ENCODE measurements around the gene NPW. TPM values are rescaled to one million over a fixed set of nuclear protein-coding genes. Genes with fewer than 3 reads are reported as not detected.

NPW gene
- total and polyA plus RNA-seq, 9 of the 15 experiments (the other 6 are each of a cell fraction or from before 2014, with no cell fraction given): 0.14 to 4.0 (median 2.6) TPM; not detected in 4

DNA sequence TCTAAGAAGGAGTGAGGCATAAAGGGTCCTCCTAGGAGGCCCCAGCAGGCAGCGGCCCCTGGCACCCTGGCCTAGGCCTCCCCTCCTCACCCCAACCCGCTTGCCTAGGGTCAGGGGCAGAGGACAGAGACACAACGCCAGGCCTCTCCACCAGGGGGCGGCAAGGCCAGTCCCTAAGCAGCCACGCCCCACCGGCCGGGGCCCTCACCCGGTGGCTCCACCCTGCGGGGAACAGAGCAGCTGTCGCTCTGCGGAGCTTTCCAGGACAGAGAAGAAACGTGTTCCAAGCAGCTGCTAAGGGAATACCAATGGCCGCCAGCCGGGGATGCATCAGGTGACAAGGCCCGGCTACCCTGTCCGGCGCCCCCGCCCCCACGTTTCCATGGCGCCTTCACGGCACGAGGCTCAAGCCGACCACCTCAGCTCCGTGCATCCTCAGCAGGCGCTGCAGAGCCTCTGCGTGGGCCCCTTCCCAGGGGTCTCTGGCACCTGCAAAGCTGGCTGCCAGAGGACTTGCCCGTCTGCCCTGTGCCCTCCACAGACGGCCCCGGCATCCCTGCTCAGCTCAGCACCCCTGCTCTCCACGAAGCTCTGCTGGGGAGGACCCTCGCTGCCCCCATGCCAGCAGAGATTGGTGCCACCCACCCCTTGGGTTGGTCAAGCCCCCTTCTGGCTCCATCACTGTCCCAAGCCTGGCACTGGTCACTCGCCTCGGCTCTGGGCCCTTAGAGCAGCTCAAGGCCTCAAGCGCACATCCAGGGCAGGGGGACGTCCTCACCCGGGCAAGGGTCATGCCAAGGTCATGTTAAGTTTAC, 15.6 kb upstream of the NPW start (continued):
- TF ChIP-seq TCF7L2 (IDR thresholded peaks at IDR 0.05; ENCODE audit: low read depth, low read length) (no peak), BACH1 (tag; IDR thresholded peaks at IDR 0.05) (no peak), SMC3 (conservative IDR thresholded peaks at IDR 0.05; ENCODE audit: insufficient read depth, low read depth, low read length) (peak; percentile 85), OTX1 (CRISPR knock-in tag; IDR thresholded peaks at IDR 0.05) (no peak), TCF3 (CRISPR knock-in tag; IDR thresholded peaks at IDR 0.05) (no peak; the same call in 1 of the 2 replicates), RHOXF2B (CRISPR knock-in tag; conservative IDR thresholded peaks at IDR 0.05) (no peak), MYBL2 (IDR thresholded peaks at IDR 0.05; ENCODE audit: low read depth) (no peak), MYBL2 (CRISPR knock-in tag; IDR thresholded peaks at IDR 0.05; ENCODE audit: borderline replicate concordance) (no peak), RFX7 (CRISPR knock-in tag; IDR thresholded peaks at IDR 0.05) (no peak), MCM7 (IDR thresholded peaks at IDR 0.05) (no peak), ZNF398 (CRISPR knock-in tag; IDR thresholded peaks at IDR 0.05) (no peak), ZNF507 (tag; conservative IDR thresholded peaks at IDR 0.05) (no peak), NCOA1 (IDR thresholded peaks at IDR 0.05; ENCODE audit: low read depth) (no peak), NFIX (CRISPR knock-in tag; IDR thresholded peaks at IDR 0.05; ENCODE audit: low read depth) (no peak), ZNF311 (CRISPR knock-in tag; IDR thresholded peaks at IDR 0.05) (no peak), ETS2 (tag; IDR thresholded peaks at IDR 0.05; ENCODE audit: borderline replicate concordance, poor library complexity, severe bottlenecking) (no peak)
- TF ChIP-seq, protein P1, sequence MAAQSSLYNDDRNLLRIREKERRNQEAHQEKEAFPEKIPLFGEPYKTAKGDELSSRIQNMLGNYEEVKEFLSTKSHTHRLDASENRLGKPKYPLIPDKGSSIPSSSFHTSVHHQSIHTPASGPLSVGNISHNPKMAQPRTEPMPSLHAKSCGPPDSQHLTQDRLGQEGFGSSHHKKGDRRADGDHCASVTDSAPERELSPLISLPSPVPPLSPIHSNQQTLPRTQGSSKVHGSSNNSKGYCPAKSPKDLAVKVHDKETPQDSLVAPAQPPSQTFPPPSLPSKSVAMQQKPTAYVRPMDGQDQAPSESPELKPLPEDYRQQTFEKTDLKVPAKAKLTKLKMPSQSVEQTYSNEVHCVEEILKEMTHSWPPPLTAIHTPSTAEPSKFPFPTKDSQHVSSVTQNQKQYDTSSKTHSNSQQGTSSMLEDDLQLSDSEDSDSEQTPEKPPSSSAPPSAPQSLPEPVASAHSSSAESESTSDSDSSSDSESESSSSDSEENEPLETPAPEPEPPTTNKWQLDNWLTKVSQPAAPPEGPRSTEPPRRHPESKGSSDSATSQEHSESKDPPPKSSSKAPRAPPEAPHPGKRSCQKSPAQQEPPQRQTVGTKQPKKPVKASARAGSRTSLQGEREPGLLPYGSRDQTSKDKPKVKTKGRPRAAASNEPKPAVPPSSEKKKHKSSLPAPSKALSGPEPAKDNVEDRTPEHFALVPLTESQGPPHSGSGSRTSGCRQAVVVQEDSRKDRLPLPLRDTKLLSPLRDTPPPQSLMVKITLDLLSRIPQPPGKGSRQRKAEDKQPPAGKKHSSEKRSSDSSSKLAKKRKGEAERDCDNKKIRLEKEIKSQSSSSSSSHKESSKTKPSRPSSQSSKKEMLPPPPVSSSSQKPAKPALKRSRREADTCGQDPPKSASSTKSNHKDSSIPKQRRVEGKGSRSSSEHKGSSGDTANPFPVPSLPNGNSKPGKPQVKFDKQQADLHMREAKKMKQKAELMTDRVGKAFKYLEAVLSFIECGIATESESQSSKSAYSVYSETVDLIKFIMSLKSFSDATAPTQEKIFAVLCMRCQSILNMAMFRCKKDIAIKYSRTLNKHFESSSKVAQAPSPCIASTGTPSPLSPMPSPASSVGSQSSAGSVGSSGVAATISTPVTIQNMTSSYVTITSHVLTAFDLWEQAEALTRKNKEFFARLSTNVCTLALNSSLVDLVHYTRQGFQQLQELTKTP (IDR thresholded peaks at IDR 0.05; ENCODE audit: low read depth in 1 of 2, partially characterized antibody in 2 of 2): no peak
- TF ChIP-seq, protein P2, sequence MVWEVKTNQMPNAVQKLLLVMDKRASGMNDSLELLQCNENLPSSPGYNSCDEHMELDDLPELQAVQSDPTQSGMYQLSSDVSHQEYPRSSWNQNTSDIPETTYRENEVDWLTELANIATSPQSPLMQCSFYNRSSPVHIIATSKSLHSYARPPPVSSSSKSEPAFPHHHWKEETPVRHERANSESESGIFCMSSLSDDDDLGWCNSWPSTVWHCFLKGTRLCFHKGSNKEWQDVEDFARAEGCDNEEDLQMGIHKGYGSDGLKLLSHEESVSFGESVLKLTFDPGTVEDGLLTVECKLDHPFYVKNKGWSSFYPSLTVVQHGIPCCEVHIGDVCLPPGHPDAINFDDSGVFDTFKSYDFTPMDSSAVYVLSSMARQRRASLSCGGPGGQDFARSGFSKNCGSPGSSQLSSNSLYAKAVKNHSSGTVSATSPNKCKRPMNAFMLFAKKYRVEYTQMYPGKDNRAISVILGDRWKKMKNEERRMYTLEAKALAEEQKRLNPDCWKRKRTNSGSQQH (CRISPR knock-in tag; IDR thresholded peaks at IDR 0.05): no peak
- TF ChIP-seq, protein P3, sequence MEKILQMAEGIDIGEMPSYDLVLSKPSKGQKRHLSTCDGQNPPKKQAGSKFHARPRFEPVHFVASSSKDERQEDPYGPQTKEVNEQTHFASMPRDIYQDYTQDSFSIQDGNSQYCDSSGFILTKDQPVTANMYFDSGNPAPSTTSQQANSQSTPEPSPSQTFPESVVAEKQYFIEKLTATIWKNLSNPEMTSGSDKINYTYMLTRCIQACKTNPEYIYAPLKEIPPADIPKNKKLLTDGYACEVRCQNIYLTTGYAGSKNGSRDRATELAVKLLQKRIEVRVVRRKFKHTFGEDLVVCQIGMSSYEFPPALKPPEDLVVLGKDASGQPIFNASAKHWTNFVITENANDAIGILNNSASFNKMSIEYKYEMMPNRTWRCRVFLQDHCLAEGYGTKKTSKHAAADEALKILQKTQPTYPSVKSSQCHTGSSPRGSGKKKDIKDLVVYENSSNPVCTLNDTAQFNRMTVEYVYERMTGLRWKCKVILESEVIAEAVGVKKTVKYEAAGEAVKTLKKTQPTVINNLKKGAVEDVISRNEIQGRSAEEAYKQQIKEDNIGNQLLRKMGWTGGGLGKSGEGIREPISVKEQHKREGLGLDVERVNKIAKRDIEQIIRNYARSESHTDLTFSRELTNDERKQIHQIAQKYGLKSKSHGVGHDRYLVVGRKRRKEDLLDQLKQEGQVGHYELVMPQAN (IDR thresholded peaks at IDR 0.05; ENCODE audit: borderline replicate concordance): peak; percentile 82; the same call in 1 of the 2 replicates

Data from K562 (cell line).